K562 (cell line): ENCODE measurements around the gene SRL. TPM values are rescaled to one million over a fixed set of nuclear protein-coding genes. Genes with fewer than 3 reads are reported as not detected.

Source experiments
- ATAC-seq: fragments of 200-7000 bp; cut with Tn5 transposase; 3 replicates; pipeline ENCODE4 v1.9.1; 2020; ENCODE audit warnings: moderate library complexity
- BruUV-seq: library from RNA; stranded (reverse); fragments of 400-500 nt; replicated peaks from 2 replicates; lab custom pipeline; 2021; lab: Mats Ljungman, UMichigan
- CTCF ChIA-PET: fragments of 300-600 bp; formaldehyde crosslinking; extraction: SDS; loops from one replicate; lab custom pipeline; 2021; ENCODE audit warnings: low intra/inter-chr PET ratio; lab: Yijun Ruan, JAX
- POLR2A ChIA-PET: fragments of 300-600, 350-650 bp; sonication (Branson Sonifier 250); formaldehyde crosslinking; extraction: SDS; loops from one replicate; lab custom pipeline; 2021; ENCODE audit warnings: antibody characterized with exemption, inconsistent platforms; lab: Yijun Ruan, JAX
- DNase-seq, 4 experiments: peaks; one replicate each; pipeline versions ENCODE4 v3.0.0 to v3.0.0-alpha.2; 2011 to 2018; ENCODE audit warnings: low spot score in 3 of 4, mixed read lengths in 3 of 4; ENCODE audit errors: extremely low read depth in 1 of 4
- FAIRE-seq: peaks from 2 replicates; lab custom pipeline; 2011; peaks lifted over from hg19 to GRCh38; lab: Jason Lieb, UNC
- H2AFZ ChIP-seq: 2 replicates; pipeline ENCODE4 v1.6.0; 2011; ENCODE audit warnings: low read depth, low read length, control low read depth, inconsistent platforms
- H3K27ac ChIP-seq: fragments of 200-600 bp; 3 replicates; pipeline ENCODE4 v1.8.0; 2011; ENCODE audit warnings: low read depth, mild to moderate bottlenecking, control low read depth, inconsistent platforms, low read length, moderate library complexity, mixed read lengths; ENCODE audit errors: extremely low read depth
- H3K27me3 ChIP-seq, 2 experiments: fragments of 300-600 bp in 1 of 2; 2 replicates in 1 of 2; 3 replicates in 1 of 2; pipeline versions ENCODE4 v1.6.0 to v1.8.0; 2011; ENCODE audit warnings: inconsistent platforms in 2 of 2, low read length in 2 of 2, mild to moderate bottlenecking in 1 of 2, mixed read lengths in 1 of 2, moderate library complexity in 1 of 2; ENCODE audit not compliant: control insufficient read depth in 2 of 2, insufficient read depth in 2 of 2
- H3K36me3 ChIP-seq: fragments of 300-600 bp; 3 replicates; pipeline ENCODE4 v1.8.0; 2011; ENCODE audit warnings: mild to moderate bottlenecking, low read length, inconsistent platforms; ENCODE audit not compliant: control insufficient read depth, insufficient read depth
- H3K4me1 ChIP-seq, 2 experiments: fragments of 200-600 bp in 1 of 2; replicated peaks in 1 of 2; 2 replicates in 1 of 2; 3 replicates in 1 of 2; pipeline versions ENCODE4 v1.5.1 to v1.8.0; 2011; ENCODE audit warnings: inconsistent platforms in 2 of 2, low read length in 2 of 2, mild to moderate bottlenecking in 1 of 2, mixed read lengths in 1 of 2, moderate library complexity in 1 of 2; ENCODE audit not compliant: control insufficient read depth in 2 of 2, insufficient read depth in 2 of 2
- H3K4me2 ChIP-seq: 2 replicates; pipeline ENCODE4 v1.6.1; 2011; ENCODE audit warnings: low read length, control low read depth, inconsistent platforms, mixed read lengths; ENCODE audit not compliant: insufficient read depth
- H3K4me3 ChIP-seq: fragments of 200-600 bp; sonication (generic), shearing (Covaris generic); 2 replicates; pipeline ENCODE4 v1.5.1; 2016; ENCODE audit warnings: control low read depth, inconsistent platforms
- H3K79me2 ChIP-seq: fragments of 200-600 bp; 3 replicates; pipeline ENCODE4 v1.8.0; 2011; ENCODE audit warnings: low read length, inconsistent platforms; ENCODE audit not compliant: control insufficient read depth, insufficient read depth
- H3K9ac ChIP-seq, 2 experiments: 2 replicates each; pipeline versions ENCODE4 v1.6.0 to v1.6.1; 2011; ENCODE audit warnings: low read depth in 2 of 2, low read length in 2 of 2, control low read depth in 1 of 2, inconsistent platforms in 1 of 2, mild to moderate bottlenecking in 1 of 2, mixed read lengths in 1 of 2; ENCODE audit not compliant: insufficient read depth in 1 of 2
- H3K9me1 ChIP-seq: one replicate; pipeline ENCODE4 v1.6.0; 2011; ENCODE audit warnings: inconsistent platforms, mild to moderate bottlenecking, low read length, moderate library complexity; ENCODE audit not compliant: control insufficient read depth, insufficient read depth
- H3K9me3 ChIP-seq: replicated peaks from 2 replicates; pipeline ENCODE4 v1.5.1; 2011; ENCODE audit warnings: low read depth, low read length, inconsistent platforms; ENCODE audit not compliant: control insufficient read depth, insufficient read depth
- H4K20me1 ChIP-seq: replicated peaks from 2 replicates; pipeline ENCODE4 v1.6.1; 2011; ENCODE audit warnings: low read length, inconsistent platforms, mixed read lengths; ENCODE audit not compliant: control insufficient read depth, insufficient read depth
- BCL6 ChIP-seq: fragments of 250-450 bp; sonication (Bioruptor Pico); IDR thresholded peaks from 2 replicates; pipeline ENCODE4 v1.4.0; 2020
- KLF16 ChIP-seq: IDR thresholded peaks from 2 replicates; pipeline ENCODE4 v1.6.1; 2016; ENCODE audit warnings: antibody characterized with exemption
- MCM3 ChIP-seq: fragments of 450-650 bp; IDR thresholded peaks from 2 replicates; pipeline ENCODE4 v1.6.1; 2016
- OTX1 ChIP-seq: fragments of 450-650 bp; formaldehyde crosslinking; IDR thresholded peaks from 2 replicates; pipeline ENCODE4 v1.4.0; 2022; ENCODE audit warnings: mild to moderate bottlenecking
- PCBP2 ChIP-seq: fragments of 200-400 bp; formaldehyde crosslinking; IDR thresholded peaks from 2 replicates; pipeline ENCODE4 v1.6.1; 2018; ENCODE audit warnings: low read length, low read depth, mild to moderate bottlenecking, moderate library complexity; ENCODE audit not compliant: poor library complexity, severe bottlenecking
- PURB ChIP-seq: sonication (generic); formaldehyde crosslinking; IDR thresholded peaks from 2 replicates; pipeline ENCODE4 v1.9.0; 2021; ENCODE audit warnings: low read depth, mild to moderate bottlenecking, missing genetic modification reagents
- TCF15 ChIP-seq: fragments of 250-450 bp; sonication (Bioruptor Pico); IDR thresholded peaks from 2 replicates; pipeline ENCODE4 v1.8.0; 2022; ENCODE audit warnings: moderate library complexity, mild to moderate bottlenecking, inconsistent platforms
- THAP12 ChIP-seq: fragments of 250-450 bp; sonication (Bioruptor Pico); IDR thresholded peaks from 2 replicates; pipeline ENCODE4 v1.9.0; 2021; ENCODE audit warnings: mild to moderate bottlenecking, inconsistent platforms
- XRCC5 ChIP-seq: fragments of 200-400 bp; formaldehyde crosslinking; IDR thresholded peaks from 2 replicates; pipeline ENCODE4 v1.6.1; 2017; ENCODE audit warnings: low read depth, mild to moderate bottlenecking, low read length
- YY1 ChIP-seq, 3 experiments: IDR thresholded peaks; 2 replicates each; pipeline ENCODE4 v1.6.1; 2011; ENCODE audit warnings: low read length in 2 of 3, mild to moderate bottlenecking in 2 of 3, moderate library complexity in 2 of 3, borderline replicate concordance in 1 of 3, control low read depth in 1 of 3, low read depth in 1 of 3; ENCODE audit not compliant: insufficient read depth in 3 of 3, insufficient replicate concordance in 2 of 3, control insufficient read depth in 1 of 3, insufficient read length in 1 of 3; ENCODE audit errors: extremely low read depth in 1 of 3
- ZNF280B ChIP-seq: fragments of 250-450 bp; sonication (Bioruptor Pico); IDR thresholded peaks from 2 replicates; pipeline ENCODE4 v1.5.1; 2021; ENCODE audit warnings: mild to moderate bottlenecking
- ZNF316 ChIP-seq: fragments of 450-650 bp; IDR thresholded peaks from 2 replicates; pipeline ENCODE4 v1.6.1; 2016
- ZNF408 ChIP-seq: fragments of 250-450 bp; sonication (Bioruptor Pico); IDR thresholded peaks from 2 replicates; pipeline ENCODE4 v1.4.0; 2020; ENCODE audit warnings: low read depth, mild to moderate bottlenecking, moderate library complexity
- WGBS: fragments of 100-300 bp; shearing (Covaris generic); methylation state at CpG from one replicate; pipeline ENCODE4 v1.1.6; 2016; ENCODE audit warnings: low coverage, mixed read lengths; ENCODE audit not compliant: insufficient coverage; ENCODE audit errors: missing lambda C conversion rate; 5-methylcytosine and 5-hydroxymethylcytosine counted together
- in situ Hi-C: fragments of 300-500 bp; cut with MboI; formaldehyde crosslinking; loops from 4 replicates; pipeline ENCODE4 v1.15.0; 2018; ENCODE audit warnings: inconsistent platforms, mixed read lengths
- intact Hi-C: fragments of 100-400 bp; cut with micrococcal nuclease; formaldehyde crosslinking; loops from 2 replicates; pipeline ENCODE4 v1.14.2; 2022
- polyA plus RNA-seq, 8 experiments: library from polyadenylated mRNA; depleted of rRNA in 4 of 8; stranded (reverse) in 5 of 8; unstranded in 3 of 8; fragments of >200 nt; fragmentation: Nextera tagmentation in 2 of 8; fragmentation: Illumina TruSeq in 1 of 8; extraction: Ambion mirVana in 2 of 8; extraction: Trizol in 1 of 8; gene quantifications; 2 replicates each; pipeline versions ENCODE4 v1.2.1 to v1.2.3, GENCODE V29; 2011 to 2014; ENCODE audit warnings: inconsistent platforms in 1 of 8, missing spikeins in 1 of 8
- total RNA-seq, 7 experiments: library from RNA; depleted of rRNA in 6 of 7; stranded (reverse); fragments of >200 nt in 6 of 7; fragmentation: Illumina TruSeq in 2 of 7; extraction: Trizol in 2 of 7; gene quantifications; 2 replicates each; pipeline versions ENCODE4 v1.2.1 to v1.2.3, GENCODE V29; 2011 to 2021; ENCODE audit warnings: low replicate concordance in 1 of 7

The SRL gene
- total and polyA plus RNA-seq, 9 of the 15 experiments (the other 6 are each of a cell fraction or from before 2014, with no cell fraction given) = 0.01 TPM; not detected in 8

- TF ChIP-seq ZNF316 (no peak), BCL6 (no peak), MCM3 (no peak), PCBP2 (no peak), KLF16 (no peak), YY1 (IDR thresholded peaks at IDR 0.05; ENCODE audit: borderline replicate concordance in 1 of 3, control insufficient read depth in 1 of 3, extremely low read depth in 1 of 3, insufficient read depth in 3 of 3, insufficient read length in 1 of 3, insufficient replicate concordance in 2 of 3, low read depth in 1 of 3, low read length in 2 of 3) (peak; percentile 70 to 95 (median 86))
Measured at GRCh38 chr16:4244254-4245076, 2.6 kb upstream of the SRL start (continued).

GRCh38 chr16:4241258-4241927 lies 487 bp downstream of the SRL start:
- Histone ChIP-seq H3K79me2 (no peaks in the 10 kb centered on the region), H2AFZ (peak overlapping the region; percentile 37; the same call in 1 of the 2 replicates), H3K36me3 (peaks cover 2% of the 10 kb centered on the region; the same call in 1 of the 3 replicates), H3K9me3 (peaks cover 11% of the 10 kb centered on the region), H3K9ac (no peak overlapping the region), H3K27ac (no peak overlapping the region), H3K27me3 (peaks cover 0 to 14% of the 10 kb centered on the region in 2 experiments; a peak in 3 of 5 replicates), H3K4me3 (no peak overlapping the region), H3K4me2 (no peak overlapping the region), H3K9me1 (no peaks in the 10 kb centered on the region), H3K4me1 (peaks cover 20 to 33% of the 10 kb centered on the region in 2 experiments), H4K20me1 (no peaks in the 10 kb centered on the region)
- WGBS = 67% methylated on average over 17 of the region's 17 CpGs
- FAIRE-seq (no peak), ATAC-seq (no peak), DNase-seq (no peak)
- BruUV-seq = no TSS peak
- CTCF ChIA-PET = no interaction called here
- intact Hi-C loops = no loop called here
- in situ Hi-C loops = no loop called here
- POLR2A ChIA-PET = interaction anchor here (0.7 to 2.0 kb wide), 3 partner anchors 10 to 25 kb away, joined by 3 to 16 read pairs (median 3); no protein-coding TSS in a partner anchor
- TF ChIP-seq ZNF280B (no peak), THAP12 (CRISPR knock-in tag) (no peak), XRCC5 (no peak), OTX1 (CRISPR knock-in tag) (no peak), ZNF408 (CRISPR knock-in tag) (no peak), PURB (CRISPR knock-in tag) (no peak), TCF15 (CRISPR knock-in tag) (no peak)
